Keratinocyte (primary cell): ENCODE data around the gene BTN2A1. TPM values are rescaled to one million over a fixed set of nuclear protein-coding genes. Genes with fewer than 3 reads are reported as not detected.
"Not testable (repeated sequence)": the region's sequence is repeated elsewhere in the genome, so short reads cannot be mapped to it uniquely, and the experiment has no call there.

Experiments used
- DNase-seq: peaks from one replicate; pipeline ENCODE4 v3.0.0-alpha.2; 2011; ENCODE audit warnings: low read depth, missing footprints, low spot score
- FAIRE-seq: peaks from 2 replicates; lab custom pipeline; 2011; peaks lifted over from hg19 to GRCh38; lab: Jason Lieb, UNC
- H2AFZ ChIP-seq: 2 replicates; pipeline ENCODE4 v1.6.0; 2012; ENCODE audit warnings: low read length, control low read depth, inconsistent platforms; ENCODE audit not compliant: control insufficient read depth
- H3K27ac ChIP-seq: 2 replicates; pipeline ENCODE4 v1.5.1; 2011; ENCODE audit warnings: low read length; ENCODE audit not compliant: control insufficient read depth, insufficient read depth
- H3K27me3 ChIP-seq: 3 replicates; pipeline ENCODE4 v1.6.0; 2011; ENCODE audit warnings: low read length; ENCODE audit not compliant: control insufficient read depth, insufficient read depth; ENCODE audit errors: extremely low read depth
- H3K36me3 ChIP-seq, 2 experiments: 2 replicates in 1 of 2; 3 replicates in 1 of 2; pipeline ENCODE4 v1.5.1; 2011; ENCODE audit warnings: low read length in 2 of 2, mild to moderate bottlenecking in 1 of 2; ENCODE audit not compliant: control insufficient read depth in 2 of 2, insufficient read depth in 2 of 2; ENCODE audit errors: extremely low read depth in 1 of 2
- H3K4me1 ChIP-seq: 3 replicates; pipeline ENCODE4 v1.5.1; 2011; ENCODE audit warnings: low read length; ENCODE audit not compliant: control insufficient read depth, insufficient read depth; ENCODE audit errors: extremely low read depth
- H3K4me2 ChIP-seq: 3 replicates; pipeline ENCODE4 v1.6.0; 2011; ENCODE audit warnings: low read depth, low read length; ENCODE audit not compliant: control insufficient read depth, insufficient read depth; ENCODE audit errors: extremely low read depth
- H3K4me3 ChIP-seq, 3 experiments: fragments of 200-600 bp in 1 of 3; sonication (generic) in 1 of 3; 2 replicates in 2 of 3; 3 replicates in 1 of 3; pipeline ENCODE4 v1.5.1; 2011 to 2016; ENCODE audit warnings: low read length in 3 of 3, mild to moderate bottlenecking in 3 of 3, control low read depth in 2 of 3, inconsistent platforms in 1 of 3, low read depth in 1 of 3, mixed read lengths in 1 of 3, mixed run types in 1 of 3, moderate library complexity in 1 of 3; ENCODE audit not compliant: control insufficient read depth in 2 of 3, insufficient read depth in 2 of 3; ENCODE audit errors: extremely low read depth in 1 of 3
- H3K79me2 ChIP-seq: 2 replicates; pipeline ENCODE4 v1.6.0; 2012; ENCODE audit warnings: low read length; ENCODE audit not compliant: control insufficient read depth, insufficient read depth
- H3K9ac ChIP-seq: 3 replicates; pipeline ENCODE4 v1.6.0; 2011; ENCODE audit warnings: low read length; ENCODE audit not compliant: control insufficient read depth, insufficient read depth; ENCODE audit errors: extremely low read depth
- H3K9me1 ChIP-seq: 3 replicates; pipeline ENCODE4 v1.6.0; 2011; ENCODE audit warnings: low read length; ENCODE audit not compliant: control insufficient read depth, insufficient read depth; ENCODE audit errors: extremely low read depth
- H3K9me3 ChIP-seq: 2 replicates; pipeline ENCODE4 v1.5.1; 2012; ENCODE audit warnings: low read depth, low read length; ENCODE audit not compliant: control insufficient read depth
- H4K20me1 ChIP-seq: 3 replicates; pipeline ENCODE4 v1.6.0; 2011; ENCODE audit warnings: low read length; ENCODE audit not compliant: control insufficient read depth, insufficient read depth; ENCODE audit errors: extremely low read depth
- EZH2 ChIP-seq: IDR thresholded peaks from one replicate; pipeline ENCODE4 v1.6.1; 2012; ENCODE audit warnings: inconsistent platforms, mild to moderate bottlenecking, low read length, moderate library complexity
- dilution Hi-C: fragments of 300-500 bp; cut with MboI; formaldehyde crosslinking; loops from one replicate; pipeline ENCODE4 v1.7.0; 2020; ENCODE audit warnings: low sequenced_read_pairs; ENCODE audit not compliant: extremely low pct_ligation_motif_present
- polyA plus RNA-seq, 5 experiments: library from polyadenylated mRNA; depleted of rRNA in 3 of 5; stranded (reverse) in 3 of 5; stranded (forward) in 1 of 5; unstranded in 1 of 5; fragments of >200 nt; gene quantifications; 1 replicate in 1 of 5; 2 replicates in 3 of 5; 3 replicates in 1 of 5; pipeline versions ENCODE4 v1.2.1 to v1.2.3, GENCODE V29; 2011 to 2012; ENCODE audit warnings: missing spikeins in 2 of 5, low read depth in 1 of 5, low replicate concordance in 1 of 5
- TF ChIP-seq, protein P1 (sequence below), 3 experiments: IDR thresholded peaks in 1 of 3; conservative IDR thresholded peaks in 1 of 3; optimal IDR thresholded peaks in 1 of 3; 2 replicates in 2 of 3; 3 replicates in 1 of 3; pipeline versions ENCODE3 to v1.5.1; 2011; ENCODE audit warnings: low read length in 3 of 3, mild to moderate bottlenecking in 3 of 3, moderate library complexity in 2 of 3, control low read depth in 1 of 3, inconsistent platforms in 1 of 3; ENCODE audit not compliant: insufficient read depth in 2 of 3; ENCODE audit errors: extremely low read depth in 1 of 3

Gene BTN2A1
- polyA plus RNA-seq, 1 donor (not counting 4 experiments of a cell fraction or from before 2014, with no cell fraction given): 13.9 TPM

- Histone ChIP-seq H3K36me3 (no peaks in the 10 kb centered on the region), H3K9me1 (no peaks in the 10 kb centered on the region), H3K9me3 (no peaks in the 10 kb centered on the region), H3K4me1 (peaks cover 4% of the 10 kb centered on the region), H3K9ac (no peak overlapping the region), H3K27me3 (peaks cover 25% of the 10 kb centered on the region), H2AFZ (no peak overlapping the region), H4K20me1 (no peaks in the 10 kb centered on the region), H3K4me2 (no peak overlapping the region), H3K4me3 (no peak overlapping the region), H3K79me2 (no peaks in the 10 kb centered on the region), H3K27ac (no peak overlapping the region)
- dilution Hi-C loops: no loop called here
- FAIRE-seq: no peak
- no peak for DNase-seq
- TF ChIP-seq, protein P1, sequence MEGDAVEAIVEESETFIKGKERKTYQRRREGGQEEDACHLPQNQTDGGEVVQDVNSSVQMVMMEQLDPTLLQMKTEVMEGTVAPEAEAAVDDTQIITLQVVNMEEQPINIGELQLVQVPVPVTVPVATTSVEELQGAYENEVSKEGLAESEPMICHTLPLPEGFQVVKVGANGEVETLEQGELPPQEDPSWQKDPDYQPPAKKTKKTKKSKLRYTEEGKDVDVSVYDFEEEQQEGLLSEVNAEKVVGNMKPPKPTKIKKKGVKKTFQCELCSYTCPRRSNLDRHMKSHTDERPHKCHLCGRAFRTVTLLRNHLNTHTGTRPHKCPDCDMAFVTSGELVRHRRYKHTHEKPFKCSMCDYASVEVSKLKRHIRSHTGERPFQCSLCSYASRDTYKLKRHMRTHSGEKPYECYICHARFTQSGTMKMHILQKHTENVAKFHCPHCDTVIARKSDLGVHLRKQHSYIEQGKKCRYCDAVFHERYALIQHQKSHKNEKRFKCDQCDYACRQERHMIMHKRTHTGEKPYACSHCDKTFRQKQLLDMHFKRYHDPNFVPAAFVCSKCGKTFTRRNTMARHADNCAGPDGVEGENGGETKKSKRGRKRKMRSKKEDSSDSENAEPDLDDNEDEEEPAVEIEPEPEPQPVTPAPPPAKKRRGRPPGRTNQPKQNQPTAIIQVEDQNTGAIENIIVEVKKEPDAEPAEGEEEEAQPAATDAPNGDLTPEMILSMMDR (optimal IDR thresholded peaks at IDR 0.05 in 1 of 3, IDR thresholded peaks at IDR 0.05 in 1 of 3, conservative IDR thresholded peaks at IDR 0.05 in 1 of 3; ENCODE audit: extremely low read depth in 1 of 3, insufficient read depth in 2 of 3, low read length in 3 of 3): no peak
- no peak for TF ChIP-seq EZH2
Observed at GRCh38 chr6:26502626-26503025, 44.9 kb downstream of the BTN2A1 start.

DNA sequence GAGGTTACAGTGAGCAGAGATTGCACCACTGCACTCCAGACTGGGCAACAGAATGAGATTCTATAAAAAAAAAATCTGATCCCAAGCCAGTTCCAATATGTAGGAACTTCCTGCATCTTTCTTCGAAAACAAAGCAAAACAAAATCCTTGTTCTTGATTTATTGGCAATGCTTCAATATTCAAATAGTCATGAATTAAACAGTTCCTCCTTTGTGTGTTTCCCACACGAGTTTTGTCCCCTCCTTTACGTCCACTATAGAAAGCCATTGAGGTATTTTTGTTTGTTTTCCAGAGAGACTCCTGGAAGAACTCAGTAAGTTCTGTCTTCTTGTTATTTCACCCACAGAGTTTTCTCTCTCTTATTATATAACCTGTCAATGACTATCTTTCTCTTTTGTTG lies 49.9 kb downstream of the BTN2A1 start:
- no peak overlapping the region for H3K9ac ChIP-seq
- peaks cover 3% of the 10 kb centered on the region for H3K27me3 ChIP-seq
- no peaks in the 10 kb centered on the region for H3K4me1 ChIP-seq
- no peak overlapping the region for H3K4me2 ChIP-seq
- dilution Hi-C loops: no loop called here
- no peak overlapping the region for H2AFZ ChIP-seq
- no peaks in the 10 kb centered on the region for H4K20me1 ChIP-seq
- DNase-seq (no peak), FAIRE-seq (no peak)
- no peaks in the 10 kb centered on the region for H3K9me3 ChIP-seq
- no peaks in the 10 kb centered on the region for H3K36me3 ChIP-seq
- no peaks in the 10 kb centered on the region for H3K79me2 ChIP-seq
- H3K4me3 ChIP-seq: no peak overlapping the region
- H3K9me1 ChIP-seq: no peaks in the 10 kb centered on the region
- TF ChIP-seq, protein P1 (optimal IDR thresholded peaks at IDR 0.05 in 1 of 3, IDR thresholded peaks at IDR 0.05 in 1 of 3, conservative IDR thresholded peaks at IDR 0.05 in 1 of 3; ENCODE audit: extremely low read depth in 1 of 3, insufficient read depth in 2 of 3, low read length in 3 of 3): no peak
- no peak for TF ChIP-seq EZH2
- H3K27ac ChIP-seq: no peak overlapping the region

DNA sequence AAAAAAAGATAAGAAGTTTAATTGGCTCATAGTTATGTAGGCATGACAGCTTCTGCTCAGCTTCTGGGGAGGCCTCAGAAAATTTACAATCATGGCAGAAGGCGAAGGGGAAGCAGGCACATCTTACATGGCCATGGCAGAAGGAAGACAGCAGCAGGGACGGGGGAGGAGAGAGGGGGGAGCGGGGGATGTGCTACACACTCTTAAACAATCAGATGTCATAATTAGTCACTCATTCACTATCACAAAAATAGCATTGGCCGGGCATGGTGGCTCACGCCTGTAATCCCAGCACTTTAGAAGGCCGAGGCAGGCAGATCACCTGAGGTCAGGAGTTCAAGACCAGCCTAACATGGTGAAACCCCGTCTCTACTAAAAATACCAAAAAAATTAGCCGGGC lies 53.3 kb downstream of the BTN2A1 start:
- H3K9me1 ChIP-seq, H3K4me2 ChIP-seq, H3K36me3 ChIP-seq, H2AFZ ChIP-seq, FAIRE-seq, H3K9ac ChIP-seq, H3K27ac ChIP-seq, H4K20me1 ChIP-seq, H3K27me3 ChIP-seq, H3K4me3 ChIP-seq, dilution Hi-C loops, H3K9me3 ChIP-seq, DNase-seq, H3K79me2 ChIP-seq, H3K4me1 ChIP-seq: not testable (repeated sequence)
